Astrocyte of the spinal cord (primary cell): ENCODE measurements around the gene AHCYL1.

Experiments
- DNase-seq: peaks from one replicate; pipeline ENCODE4 v3.0.0; 2011; ENCODE audit warnings: low read depth, low spot score
- H3K4me3 ChIP-seq: 2 replicates; pipeline ENCODE4 v1.5.1; 2011; ENCODE audit warnings: low read depth, mild to moderate bottlenecking, low read length, moderate library complexity
- in situ Hi-C: cut with HindIII; loops from 2 replicates; pipeline ENCODE4 v1.10.0; 2017; ENCODE audit warnings: low sequenced_read_pairs
- TF ChIP-seq, protein P1 (sequence below): IDR thresholded peaks from 2 replicates; pipeline ENCODE4 v1.5.1; 2012; ENCODE audit warnings: low read depth, mild to moderate bottlenecking, low read length, inconsistent platforms

AHCYL1 gene

DNA sequence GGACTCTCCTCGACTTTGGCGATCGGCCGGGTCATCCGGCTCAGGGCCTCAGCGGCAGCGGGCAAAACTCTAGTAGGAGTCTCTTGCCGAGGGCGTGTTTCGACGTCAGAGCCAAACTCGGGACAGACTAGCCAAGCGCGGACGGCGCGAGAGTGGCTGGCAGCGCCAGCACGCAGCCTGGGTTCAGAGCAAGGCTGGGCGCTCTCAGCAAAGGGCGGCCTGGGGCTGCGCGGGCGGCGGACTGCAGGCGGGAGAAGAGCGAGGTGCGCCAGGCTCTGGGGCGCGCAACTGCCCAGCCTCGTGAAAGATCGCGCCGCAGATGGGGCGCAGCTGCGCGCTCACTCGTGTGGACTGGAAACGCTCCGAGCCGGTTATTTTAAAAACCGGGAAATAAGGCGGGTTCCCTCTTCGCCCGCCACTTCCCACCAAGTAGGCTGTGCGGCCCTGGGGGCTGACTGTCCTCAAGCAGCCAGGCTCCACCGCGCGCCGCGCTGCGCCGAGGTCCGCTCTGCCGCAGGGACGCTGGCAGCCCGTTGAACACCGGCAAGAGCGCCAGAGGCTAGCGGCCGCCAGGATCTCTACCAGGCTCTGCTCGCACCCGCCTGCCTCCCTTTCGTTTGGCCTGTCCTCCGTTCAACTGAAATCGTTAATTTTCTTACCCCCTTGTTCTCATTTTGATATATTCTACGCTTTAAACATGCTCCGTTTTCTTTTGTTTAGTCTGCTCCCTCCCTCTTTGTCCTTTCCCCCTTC, 83.5 kb downstream of the AHCYL1 start:
- DNase-seq, result no peak
- in situ Hi-C loops, result no loop called here
- TF ChIP-seq, protein P1, sequence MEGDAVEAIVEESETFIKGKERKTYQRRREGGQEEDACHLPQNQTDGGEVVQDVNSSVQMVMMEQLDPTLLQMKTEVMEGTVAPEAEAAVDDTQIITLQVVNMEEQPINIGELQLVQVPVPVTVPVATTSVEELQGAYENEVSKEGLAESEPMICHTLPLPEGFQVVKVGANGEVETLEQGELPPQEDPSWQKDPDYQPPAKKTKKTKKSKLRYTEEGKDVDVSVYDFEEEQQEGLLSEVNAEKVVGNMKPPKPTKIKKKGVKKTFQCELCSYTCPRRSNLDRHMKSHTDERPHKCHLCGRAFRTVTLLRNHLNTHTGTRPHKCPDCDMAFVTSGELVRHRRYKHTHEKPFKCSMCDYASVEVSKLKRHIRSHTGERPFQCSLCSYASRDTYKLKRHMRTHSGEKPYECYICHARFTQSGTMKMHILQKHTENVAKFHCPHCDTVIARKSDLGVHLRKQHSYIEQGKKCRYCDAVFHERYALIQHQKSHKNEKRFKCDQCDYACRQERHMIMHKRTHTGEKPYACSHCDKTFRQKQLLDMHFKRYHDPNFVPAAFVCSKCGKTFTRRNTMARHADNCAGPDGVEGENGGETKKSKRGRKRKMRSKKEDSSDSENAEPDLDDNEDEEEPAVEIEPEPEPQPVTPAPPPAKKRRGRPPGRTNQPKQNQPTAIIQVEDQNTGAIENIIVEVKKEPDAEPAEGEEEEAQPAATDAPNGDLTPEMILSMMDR, result no peak
- H3K4me3 ChIP-seq, result no peak overlapping the region

DNA sequence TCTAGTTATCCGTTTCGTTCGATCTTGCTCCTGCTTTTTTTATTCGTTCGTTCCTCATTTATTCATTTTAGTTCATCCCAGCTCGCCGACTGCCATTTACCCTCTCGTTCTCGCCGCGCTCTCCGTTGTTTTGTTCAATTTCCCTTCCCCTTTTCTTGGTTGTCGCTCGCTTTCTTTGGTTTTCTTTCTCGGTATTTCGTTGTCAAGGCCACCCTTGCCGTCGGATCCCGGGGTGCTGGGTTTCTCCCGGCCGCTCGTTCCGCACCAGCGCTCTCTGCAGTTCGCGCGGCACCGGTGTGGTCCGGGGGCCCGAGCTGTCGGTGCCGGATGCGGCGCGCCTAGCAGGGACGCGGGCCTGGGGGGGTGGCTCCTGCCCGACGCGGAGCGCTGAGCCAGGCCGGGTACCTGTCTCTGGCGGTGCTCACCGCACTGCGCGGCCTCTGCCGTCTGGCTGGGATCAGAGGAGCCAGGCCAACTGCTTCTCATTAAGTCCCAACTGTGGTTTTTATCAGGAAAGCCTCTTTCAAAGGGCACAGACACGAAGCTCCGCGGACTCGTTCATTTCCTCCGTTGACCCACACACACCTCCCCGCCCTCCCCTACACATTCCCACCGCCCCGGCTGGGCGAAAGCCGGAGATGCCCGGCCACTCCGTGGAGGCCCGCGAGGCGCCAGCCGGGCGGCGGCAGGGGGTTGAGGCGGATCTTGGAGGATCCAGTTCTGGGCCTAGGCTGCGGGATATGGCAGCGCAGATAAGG, 84.3 kb downstream of the AHCYL1 start:
- in situ Hi-C loops, result no loop called here
- TF ChIP-seq, protein P1, result no peak
- H3K4me3 ChIP-seq, result no peak overlapping the region
- no peak for DNase-seq

DNA sequence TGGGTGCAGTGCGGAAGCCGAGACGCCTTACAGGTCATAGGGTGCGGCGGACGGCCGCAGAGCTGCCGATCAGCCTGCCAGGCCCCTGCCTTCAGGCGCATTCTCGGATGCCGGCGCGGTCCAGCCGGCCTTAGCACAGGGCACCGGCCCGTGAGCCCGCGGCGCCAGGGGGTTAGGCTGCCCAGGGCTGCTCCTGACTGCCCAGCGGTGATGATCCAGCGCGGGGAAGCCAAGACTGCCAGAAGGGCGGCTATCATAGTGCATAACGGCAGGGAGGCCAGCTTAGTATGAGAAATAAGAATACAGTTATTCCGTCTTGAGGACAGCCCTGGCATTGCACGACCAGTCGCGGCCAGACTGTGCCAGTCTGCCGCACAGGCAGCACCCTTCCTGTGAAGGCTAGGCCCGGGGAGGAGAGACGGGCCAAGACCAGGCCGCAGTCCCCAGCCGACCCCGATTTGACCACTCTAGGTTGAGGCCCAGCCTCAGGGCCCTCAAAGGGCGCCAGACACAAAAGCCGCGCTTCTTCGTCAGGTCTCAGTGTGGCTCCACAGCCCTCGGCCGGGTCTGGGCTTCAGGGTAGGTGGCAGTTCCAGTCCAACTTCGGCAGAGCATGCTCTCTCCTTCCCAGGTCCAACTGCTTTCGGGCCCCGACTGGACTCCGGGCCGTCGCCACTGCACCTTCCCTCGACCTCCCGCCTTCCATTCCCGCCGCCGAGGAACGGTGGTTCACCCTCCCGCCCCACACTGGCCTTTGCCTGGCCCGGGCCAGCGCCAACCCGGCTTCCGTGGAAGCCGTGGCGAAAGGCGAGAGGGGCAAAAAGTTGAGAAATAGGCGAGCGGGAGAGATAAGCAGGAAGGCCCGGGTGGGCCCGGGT, 85.1 kb downstream of the AHCYL1 start:
- no peak overlapping the region for H3K4me3 ChIP-seq
- in situ Hi-C loops, result no loop called here
- TF ChIP-seq, protein P1, result no peak
- DNase-seq, result no peak

DNA sequence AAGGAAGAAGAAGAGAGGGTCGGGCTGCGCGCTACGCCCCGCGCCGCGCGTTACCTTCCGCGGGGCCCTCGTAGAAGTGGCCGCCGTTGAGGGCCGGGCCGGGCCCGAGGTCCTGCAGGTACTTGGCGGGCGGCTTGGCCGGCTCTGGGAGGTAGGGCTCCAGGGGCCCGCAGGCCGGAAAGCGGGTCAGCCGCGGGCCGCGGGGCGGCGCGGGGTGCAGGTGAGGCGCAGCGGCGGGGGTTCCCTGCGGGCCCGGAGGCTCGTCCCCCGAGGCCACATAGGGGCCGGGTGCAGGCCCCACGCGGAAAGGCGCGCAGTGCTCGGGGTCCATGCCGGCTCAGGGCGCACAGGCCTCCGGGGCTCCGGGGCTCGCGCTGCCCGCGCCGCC, 85.7 kb downstream of the AHCYL1 start:
- in situ Hi-C loops, result no loop called here
- TF ChIP-seq, protein P1, result no peak
- H3K4me3 ChIP-seq, result no peak overlapping the region
- no peak for DNase-seq

DNA sequence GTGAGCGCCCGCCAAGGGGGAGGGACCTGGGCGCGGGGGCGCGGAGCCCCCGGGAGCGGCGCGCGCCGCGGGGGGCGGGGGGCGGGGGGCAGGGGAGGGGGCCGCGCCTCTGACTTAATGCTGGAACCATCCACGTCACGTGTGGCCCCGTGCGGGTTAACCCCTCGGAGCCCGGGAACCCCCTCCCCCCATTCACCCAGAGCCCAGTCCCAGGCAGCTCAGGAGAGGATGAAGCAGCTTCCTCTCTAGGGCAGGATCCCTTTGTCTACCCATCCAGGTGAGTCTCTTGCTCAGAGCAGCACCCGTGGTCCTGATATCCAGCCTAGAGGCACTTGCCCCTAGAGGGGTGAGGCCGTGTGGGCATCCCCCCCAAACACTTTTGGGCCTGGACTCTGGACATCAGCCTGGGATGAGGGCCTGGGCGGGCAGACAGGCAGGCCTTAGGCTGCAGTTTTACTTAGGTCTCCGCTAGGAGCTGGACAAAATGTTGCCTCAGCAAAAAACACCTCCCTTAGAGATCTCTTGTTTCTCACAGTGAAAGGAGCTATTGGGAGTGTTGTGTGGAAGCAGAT, 86.2 kb downstream of the AHCYL1 start, which contains the start of gene ALX3:
Gene ALX3 (minus strand): TSS at position 2 of the 572 bp plus-strand sequence. CDS start 60 bp downstream, outside the sequence.
- DNase-seq, result no peak
- no peak within 1 kb of the TSS for H3K4me3 ChIP-seq
- TF ChIP-seq, protein P1, result no peak
- in situ Hi-C loops, result no loop called here
